ENCODE measurements around the gene OGFR. TPM values are rescaled to one million over a fixed set of nuclear protein-coding genes. Genes with fewer than 3 reads are reported as not detected.

Gene OGFR
- total RNA-seq, 1 experiment from 2014 or later: 73.6 TPM

GRCh38 chr20:62817975-62818591 lies 13.4 kb downstream of the OGFR start:
- peak overlapping the region; percentile 72 for H3K27ac ChIP-seq (ENCODE audit: low read depth, low read length)
- H3K9me3 ChIP-seq (ENCODE audit: control insufficient read depth in 1 of 2, insufficient read depth in 1 of 2, low read depth in 1 of 2, low read length in 2 of 2): no peaks in the 10 kb centered on the region
- TF ChIP-seq JUND (IDR thresholded peaks at IDR 0.05) (no peak), SRF (IDR thresholded peaks at IDR 0.05; ENCODE audit: low read depth) (no peak), ZNF274 (IDR thresholded peaks at IDR 0.05; ENCODE audit: low read depth, low read length) (no peak), CTCF (IDR thresholded peaks at IDR 0.05 in 2 of 3, conservative IDR thresholded peaks at IDR 0.05 in 1 of 3; ENCODE audit: borderline replicate concordance in 1 of 3, insufficient read depth in 1 of 3, low read depth in 2 of 3, low read length in 2 of 3) (no peak), ELF1 (IDR thresholded peaks at IDR 0.05; ENCODE audit: borderline replicate concordance, low read depth) (no peak), RAD21 (IDR thresholded peaks at IDR 0.05; ENCODE audit: low read depth) (no peak), EGR1 (IDR thresholded peaks at IDR 0.05; ENCODE audit: low read depth) (no peak), YY1 (IDR thresholded peaks at IDR 0.05; ENCODE audit: extremely low read depth, insufficient replicate concordance, low read depth, low read length) (no peak), CEBPB (IDR thresholded peaks at IDR 0.05; ENCODE audit: low read depth) (no peak), SIN3A (IDR thresholded peaks at IDR 0.05; ENCODE audit: low read depth) (no peak), ATF3 (IDR thresholded peaks at IDR 0.05) (no peak), ZBTB33 (IDR thresholded peaks at IDR 0.05; ENCODE audit: extremely low read depth, insufficient replicate concordance, low read length) (no peak), EZH2phosphoT487 (IDR thresholded peaks at IDR 0.05; ENCODE audit: borderline replicate concordance) (no peak)
- TF ChIP-seq, protein P1, sequence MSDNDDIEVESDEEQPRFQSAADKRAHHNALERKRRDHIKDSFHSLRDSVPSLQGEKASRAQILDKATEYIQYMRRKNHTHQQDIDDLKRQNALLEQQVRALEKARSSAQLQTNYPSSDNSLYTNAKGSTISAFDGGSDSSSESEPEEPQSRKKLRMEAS (IDR thresholded peaks at IDR 0.05): no peak
- ChIA-PET CTCF (no interaction called here), POLR2A (no interaction called here), RAD21 (ENCODE audit: low non-redundant PET in 1 of 2, low total read pairs in 2 of 2, uncharacterized antibody in 2 of 2, unreplicated experiment in 2 of 2) (interaction anchor here in 1 of 2 experiments (0.6 kb wide), 1 partner anchor 102 kb away, joined by 3 read pairs; no protein-coding TSS in a partner anchor)
- no peaks in the 10 kb centered on the region for H3K79me2 ChIP-seq (ENCODE audit: insufficient read depth, low read length)
- intact Hi-C loops (cut with micrococcal nuclease): no loop called here
- no peak overlapping the region for H2AFZ ChIP-seq (ENCODE audit: low read depth, low read length, poor library complexity, severe bottlenecking)
- no peaks in the 10 kb centered on the region for H3K36me3 ChIP-seq (ENCODE audit: control insufficient read depth in 1 of 2, insufficient read depth in 2 of 2, low read length in 2 of 2)
- H3K4me1 ChIP-seq (ENCODE audit: control insufficient read depth in 1 of 2, insufficient read depth in 2 of 2, low read length in 2 of 2): peaks cover 55 to 73% of the 10 kb centered on the region in 2 experiments
- ATAC-seq: no peak
- H3K27me3 ChIP-seq (ENCODE audit: insufficient read depth, low read length): no peaks in the 10 kb centered on the region
- H3K4me3 ChIP-seq (replicated peaks in 1 of 2; ENCODE audit: low read depth in 1 of 2, low read length in 2 of 2): peak overlapping the region in 1 of 2 experiments; percentile 45; a peak in 2 of 4 replicates
- peak overlapping the region; percentile 72 for H3K4me2 ChIP-seq (ENCODE audit: low read length)
- H3K9ac ChIP-seq (ENCODE audit: low read length): peak overlapping the region; percentile 55
- no peak for DNase-seq (ENCODE audit: low read depth, low spot score)
- H4K20me1 ChIP-seq (ENCODE audit: insufficient read depth): no peaks in the 10 kb centered on the region
- no peaks in the 10 kb centered on the region for H3K9me2 ChIP-seq (ENCODE audit: insufficient read depth)
- BruUV-seq (replicated peaks): no TSS peak

Data from HCT116 (cell line).